HepG2 (cell line): Measurements from ENCODE around the gene INTS1. TPM values are rescaled to one million over a fixed set of nuclear protein-coding genes. Genes with fewer than 3 reads are reported as not detected.

Experiments
- ARID4A ChIP-seq: sonication (generic); formaldehyde crosslinking; IDR thresholded peaks from 2 replicates; pipeline ENCODE4 v1.5.0; 2020; ENCODE audit warnings: mild to moderate bottlenecking, missing genetic modification reagents, borderline replicate concordance
- HDAC2 ChIP-seq: sonication (generic); formaldehyde crosslinking; IDR thresholded peaks from 2 replicates; pipeline ENCODE4 v1.4.0; 2020; ENCODE audit warnings: missing genetic modification reagents
- NFKB2 ChIP-seq: sonication (generic); formaldehyde crosslinking; IDR thresholded peaks from 2 replicates; pipeline ENCODE4 v1.4.0; 2020; ENCODE audit warnings: missing genetic modification reagents, borderline replicate concordance
- REPIN1 ChIP-seq: sonication (generic); formaldehyde crosslinking; IDR thresholded peaks from 2 replicates; pipeline ENCODE4 v1.8.0; 2022; ENCODE audit warnings: missing genetic modification reagents, low read depth, mild to moderate bottlenecking, borderline replicate concordance
- ZBTB40 ChIP-seq, 2 experiments: fragments of 450-650 bp in 1 of 2; sonication (generic) in 1 of 2; formaldehyde crosslinking in 1 of 2; IDR thresholded peaks; 2 replicates each; pipeline versions ENCODE4 v1.6.1 to v1.8.0; 2016 to 2022; ENCODE audit warnings: antibody characterized with exemption in 1 of 2, mild to moderate bottlenecking in 1 of 2, missing genetic modification reagents in 1 of 2
- ZFP91 ChIP-seq: sonication (generic); formaldehyde crosslinking; IDR thresholded peaks from 2 replicates; pipeline ENCODE4 v1.9.0; 2022; ENCODE audit warnings: missing genetic modification reagents, mild to moderate bottlenecking, borderline replicate concordance
- ZNF280B ChIP-seq: sonication (generic); formaldehyde crosslinking; IDR thresholded peaks from 2 replicates; pipeline ENCODE4 v1.5.0; 2020; ENCODE audit warnings: missing genetic modification reagents, mild to moderate bottlenecking, borderline replicate concordance
- ZNF431 ChIP-seq: sonication (generic); formaldehyde crosslinking; IDR thresholded peaks from 2 replicates; pipeline ENCODE4 v1.9.0; 2022; ENCODE audit warnings: missing genetic modification reagents, low read depth, mild to moderate bottlenecking, borderline replicate concordance
- ZNF570 ChIP-seq: sonication (generic); formaldehyde crosslinking; IDR thresholded peaks from 2 replicates; pipeline ENCODE4 v1.4.0; 2020; ENCODE audit warnings: mild to moderate bottlenecking, missing genetic modification reagents, borderline replicate concordance
- polyA plus RNA-seq, 8 experiments: library from polyadenylated mRNA; depleted of rRNA in 3 of 8; stranded (reverse) in 7 of 8; unstranded in 1 of 8; fragments of >200 nt; fragmentation: Illumina TruSeq in 4 of 8; extraction: Trizol in 4 of 8; gene quantifications; 2 replicates each; pipeline versions ENCODE4 v1.2.1 to v1.2.3, GENCODE V29; 2011 to 2016; ENCODE audit warnings: low read depth in 4 of 8, missing spikeins in 1 of 8, mixed read lengths in 1 of 8; ENCODE audit not compliant: insufficient read depth in 1 of 8
- total RNA-seq, 5 experiments: library from RNA; depleted of rRNA; stranded (reverse); fragments of >200 nt; fragmentation: Illumina TruSeq; extraction: Trizol; gene quantifications; 2 replicates each; pipeline ENCODE4 v1.2.3, GENCODE V29; 2016; ENCODE audit warnings: low read depth in 1 of 5

The INTS1 gene
- total and polyA plus RNA-seq, 2 of the 13 experiments (the other 11 are each of a cell fraction or from before 2014, with no cell fraction given): 13.7 to 29.0 TPM

- TF ChIP-seq ARID4A (no peak), ZNF280B (CRISPR knock-in tag) (no peak), NFKB2 (CRISPR knock-in tag) (no peak; the same call in 1 of the 2 replicates), ZNF570 (CRISPR knock-in tag) (no peak), HDAC2 (0 out of 2 replicates have a peak, but pooled peaks have one; percentile 15), ZBTB40 (IDR thresholded peaks at IDR 0.05) (no peak), ZBTB40 (CRISPR knock-in tag; IDR thresholded peaks at IDR 0.05) (no peak), REPIN1 (CRISPR knock-in tag) (no peak), ZNF431 (CRISPR knock-in tag) (no peak), ZFP91 (no peak)
Observed at GRCh38 chr7:1516586-1517251, 12.5 kb upstream of the INTS1 start (continued).
